Transverse colon (tissue), 4 donors: Measurements from ENCODE around the gene VSTM4. TPM values are rescaled to one million over a fixed set of nuclear protein-coding genes. Genes with fewer than 3 reads are reported as not detected.

Source experiments
- DNase-seq: peaks from one replicate; pipeline ENCODE4 v3.0.0-alpha.2; 2019
- H3K27ac ChIP-seq, 4 donors: fragments of 200-600 bp; sonication (generic); 2 replicates each; pipeline ENCODE4 v1.5.1; 2016 to 2018; ENCODE audit warnings: inconsistent platforms in 4 of 4
- H3K27me3 ChIP-seq: fragments of 200-600 bp; sonication (generic); 2 replicates; pipeline ENCODE4 v1.5.1; 2017; ENCODE audit warnings: inconsistent platforms
- H3K36me3 ChIP-seq, 4 donors: fragments of 200-600 bp; sonication (generic); 2 replicates each; pipeline ENCODE4 v1.5.1; 2017 to 2019; ENCODE audit warnings: inconsistent platforms in 4 of 4
- H3K4me1 ChIP-seq, 4 donors: fragments of 200-600 bp; sonication (generic); 2 replicates each; pipeline ENCODE4 v1.5.1; 2017 to 2020; ENCODE audit warnings: inconsistent platforms in 4 of 4
- H3K4me3 ChIP-seq, 4 donors: fragments of 200-600 bp; sonication (generic); 1 replicate in 1 of 4; 2 replicates in 3 of 4; pipeline versions ENCODE4 v1.5.1 to v1.6.1; 2017 to 2019; ENCODE audit warnings: inconsistent platforms in 4 of 4
- H3K9me3 ChIP-seq, 2 donors: fragments of 200-600 bp; sonication (generic); 2 replicates each; pipeline ENCODE4 v1.5.1; 2017 to 2019; ENCODE audit warnings: inconsistent platforms in 2 of 2
- CTCF ChIP-seq, 5 experiments: fragments of 200-600 bp in 3 of 5; fragments of 450-650 bp in 2 of 5; sonication (generic) in 3 of 5; IDR thresholded peaks; 1 replicate in 2 of 5; 2 replicates in 3 of 5; pipeline ENCODE4 v1.5.1; 2016 to 2017; ENCODE audit warnings: antibody characterized with exemption in 5 of 5, inconsistent platforms in 3 of 5, mild to moderate bottlenecking in 2 of 5, moderate library complexity in 1 of 5
- EP300 ChIP-seq: sonication (generic); formaldehyde crosslinking; IDR thresholded peaks from one replicate; pipeline ENCODE4 v1.6.1; 2017; ENCODE audit warnings: antibody characterized with exemption, low read depth
- POLR2A ChIP-seq: fragments of 450-650 bp; IDR thresholded peaks from one replicate; pipeline ENCODE4 v1.6.1; 2016; ENCODE audit warnings: antibody characterized with exemption, mild to moderate bottlenecking, moderate library complexity
- POLR2AphosphoS5 ChIP-seq, 3 donors: sonication (generic); formaldehyde crosslinking; IDR thresholded peaks; one replicate each; pipeline ENCODE4 v1.6.1; 2016; ENCODE audit warnings: antibody characterized with exemption in 3 of 3
- WGBS, 2 donors: methylation state at CpG; one replicate each; pipeline ENCODE4 v1.1.5; 2018; ENCODE audit warnings: low coverage in 1 of 2; 5-methylcytosine and 5-hydroxymethylcytosine counted together
- in situ Hi-C, 4 donors: fragments of 200-750 bp; cut with MboI; loops; one replicate each; pipeline versions ENCODE4 v1.15.0 to v1.15.1; 2017; ENCODE audit warnings: low sequenced_read_pairs in 3 of 4, low pct_ligation_motif_present in 1 of 4, low pct_unique_long_range_greater_than_20kb in 1 of 4
- intact Hi-C: fragments of 100-400 bp; cut with DNase I; formaldehyde crosslinking; loops from one replicate; pipeline ENCODE4 v1.15.1; 2023; ENCODE audit warnings: low total_unique reads
- total RNA-seq, 4 donors: library from RNA; depleted of rRNA; stranded (reverse); fragments of >200 nt; gene quantifications; one replicate each; pipeline ENCODE4 v1.1.0, GENCODE V29; 2016

The VSTM4 gene
- total RNA-seq, 4 donors from 2014 or later: 2.2 to 6.0 (median 3.9) TPM

GRCh38 chr10:49039409-49039808, 75.9 kb downstream of the VSTM4 start:
- H3K27me3 ChIP-seq: no peaks in the 10 kb centered on the region
- intact Hi-C loops (no loop called here), in situ Hi-C loops (no loop called here)
- no peaks in the 10 kb centered on the region for H3K4me1 ChIP-seq
- H3K27ac ChIP-seq: no peak overlapping the region
- no peaks in the 10 kb centered on the region for H3K36me3 ChIP-seq
- 82 to 85% methylated on average over 5 to 7 of the region's 7 CpGs for WGBS, 2 donors
- H3K4me3 ChIP-seq: no peak overlapping the region
- no peak for DNase-seq
- H3K9me3 ChIP-seq: no peaks in the 10 kb centered on the region
- TF ChIP-seq CTCF (IDR thresholded peaks at IDR 0.05): no peak
- no peak for TF ChIP-seq EP300
- TF ChIP-seq POLR2A: no peak
- no peak for TF ChIP-seq POLR2AphosphoS5 (IDR thresholded peaks at IDR 0.05)

GRCh38 chr10:49038711-49039110, 76.6 kb downstream of the VSTM4 start:
- in situ Hi-C loops (no loop called here), intact Hi-C loops (no loop called here)
- H3K27ac ChIP-seq: no peak overlapping the region
- H3K4me1 ChIP-seq: no peaks in the 10 kb centered on the region
- TF ChIP-seq POLR2AphosphoS5 (IDR thresholded peaks at IDR 0.05): no peak
- TF ChIP-seq EP300: no peak
- no peak for TF ChIP-seq CTCF (IDR thresholded peaks at IDR 0.05)
- no peak for TF ChIP-seq POLR2A
- H3K4me3 ChIP-seq: no peak overlapping the region
- no peaks in the 10 kb centered on the region for H3K9me3 ChIP-seq
- no peaks in the 10 kb centered on the region for H3K36me3 ChIP-seq
- no peak for DNase-seq
- 98% methylated on average over 5 of the region's 5 CpGs; no CpG with 5 or more reads in 1 of the 2 donors for WGBS, 2 donors
- H3K27me3 ChIP-seq: no peaks in the 10 kb centered on the region

GRCh38 chr10:49037187-49037586, 78.1 kb downstream of the VSTM4 start:
- H3K9me3 ChIP-seq: no peaks in the 10 kb centered on the region
- no peaks in the 10 kb centered on the region for H3K4me1 ChIP-seq
- H3K36me3 ChIP-seq: no peaks in the 10 kb centered on the region
- DNase-seq: no peak
- no peaks in the 10 kb centered on the region for H3K27me3 ChIP-seq
- 77% methylated on average over 7 of the region's 7 CpGs; no CpG with 5 or more reads in 1 of the 2 donors for WGBS, 2 donors
- intact Hi-C loops (no loop called here), in situ Hi-C loops (no loop called here)
- H3K27ac ChIP-seq: no peak overlapping the region
- H3K4me3 ChIP-seq: no peak overlapping the region
- TF ChIP-seq EP300: no peak
- no peak for TF ChIP-seq POLR2A
- TF ChIP-seq POLR2AphosphoS5 (IDR thresholded peaks at IDR 0.05): no peak
- no peak for TF ChIP-seq CTCF (IDR thresholded peaks at IDR 0.05)

GRCh38 chr10:49036638-49037037, 78.7 kb downstream of the VSTM4 start:
- TF ChIP-seq CTCF (IDR thresholded peaks at IDR 0.05) (no peak), EP300 (no peak), POLR2A (no peak), POLR2AphosphoS5 (IDR thresholded peaks at IDR 0.05) (no peak)
- Histone ChIP-seq H3K27me3 (no peaks in the 10 kb centered on the region), H3K4me1 (no peaks in the 10 kb centered on the region), H3K4me3 (no peak overlapping the region), H3K9me3 (no peaks in the 10 kb centered on the region), H3K27ac (no peak overlapping the region), H3K36me3 (no peaks in the 10 kb centered on the region)
- in situ Hi-C loops (no loop called here), intact Hi-C loops (no loop called here)
- 99 to 100% methylated on average over 1 to 3 of the region's 3 CpGs for WGBS, 2 donors
- DNase-seq: no peak
